HG02623 (cell line): ENCODE results near the gene DGKG.

ENCODE experiments used
- ATAC-seq: cut with Tn5 transposase; IDR thresholded peaks from one replicate; pipeline ENCODE4 v1.9.1; 2021; ENCODE audit warnings: moderate library complexity; ENCODE audit not compliant: unreplicated experiment

Gene DGKG

GRCh38 chr3:186247821-186248814, 113.9 kb downstream of the DGKG start:
- ATAC-seq, result no peak

GRCh38 chr3:186246941-186247340, 115.1 kb downstream of the DGKG start:
- ATAC-seq, result no peak

- ATAC-seq, result no peak
Measured at GRCh38 chr3:186244016-186244415, 118.0 kb downstream of the DGKG start.

- ATAC-seq, result peak; percentile 86
Measured at GRCh38 chr3:186241910-186242821, 119.9 kb downstream of the DGKG start.

GRCh38 chr3:186239321-186239720, 122.7 kb downstream of the DGKG start:
- ATAC-seq, result no peak

GRCh38 chr3:186237915-186238314, 124.1 kb downstream of the DGKG start:
- no peak for ATAC-seq

- no peak for ATAC-seq
Measured at GRCh38 chr3:186236357-186237020, 125.5 kb downstream of the DGKG start.

GRCh38 chr3:186235554-186235953, 126.5 kb downstream of the DGKG start:
- peak; percentile 88 for ATAC-seq

GRCh38 chr3:186234152-186234551, 127.9 kb downstream of the DGKG start:
- ATAC-seq, result no peak

- ATAC-seq, result no peak
Measured at GRCh38 chr3:186226482-186226881, 135.6 kb downstream of the DGKG start.

- ATAC-seq, result no peak
Measured at GRCh38 chr3:186225603-186226002, 136.4 kb downstream of the DGKG start.

- ATAC-seq, result no peak
Measured at GRCh38 chr3:186224041-186224610, 137.9 kb downstream of the DGKG start.

- no peak for ATAC-seq
Measured at GRCh38 chr3:186223476-186223875, 138.6 kb downstream of the DGKG start.

- no peak for ATAC-seq
Measured at GRCh38 chr3:186221760-186222378, 140.2 kb downstream of the DGKG start.

GRCh38 chr3:186220911-186221645, 141.0 kb downstream of the DGKG start:
- ATAC-seq, result no peak

- no peak for ATAC-seq
Measured at GRCh38 chr3:186220365-186220764, 141.7 kb downstream of the DGKG start.

GRCh38 chr3:186219211-186219638, 142.8 kb downstream of the DGKG start:
- no peak for ATAC-seq

- ATAC-seq, result no peak
Measured at GRCh38 chr3:186218421-186218820, 143.6 kb downstream of the DGKG start.

- ATAC-seq, result peak; percentile 87
Measured at GRCh38 chr3:186217820-186218164, 144.2 kb downstream of the DGKG start.
